ENCODE measurements around the gene KISS1R.
A peak's percentile ranks its signal among the peaks of the same experiment; 100 is the strongest.

The KISS1R gene

GRCh38 chr19:907183-907853 lies 9.8 kb upstream of the KISS1R start:
- no peaks in the 10 kb centered on the region for H3K27me3 ChIP-seq (ENCODE audit: control insufficient read depth, insufficient read depth, low read length)
- H3K9ac ChIP-seq (ENCODE audit: low read length), result no peak overlapping the region
- H3K36me3 ChIP-seq (ENCODE audit: control insufficient read depth, insufficient read depth, low read length), result no peaks in the 10 kb centered on the region
- no peak overlapping the region for H3K27ac ChIP-seq (ENCODE audit: low read depth, low read length)
- H3K4me3 ChIP-seq (ENCODE audit: low read length), result no peak overlapping the region
- H3K4me1 ChIP-seq (ENCODE audit: control insufficient read depth, insufficient read depth, low read length), result no peaks in the 10 kb centered on the region

GRCh38 chr19:911197-912033 lies 5.7 kb upstream of the KISS1R start:
- no peaks in the 10 kb centered on the region for H3K36me3 ChIP-seq (ENCODE audit: control insufficient read depth, insufficient read depth, low read length)
- H3K27ac ChIP-seq (ENCODE audit: low read depth, low read length), result no peak overlapping the region
- peak overlapping the region; percentile 8 for H3K4me3 ChIP-seq (ENCODE audit: low read length)
- H3K9ac ChIP-seq (ENCODE audit: low read length), result no peak overlapping the region
- H3K27me3 ChIP-seq (ENCODE audit: control insufficient read depth, insufficient read depth, low read length), result no peaks in the 10 kb centered on the region
- peaks cover 3% of the 10 kb centered on the region for H3K4me1 ChIP-seq (ENCODE audit: control insufficient read depth, insufficient read depth, low read length)

- H3K27ac ChIP-seq (ENCODE audit: low read depth, low read length), result peak overlapping the region; percentile 55
- H3K9ac ChIP-seq (ENCODE audit: low read length), result peak overlapping the region; percentile 90
- H3K4me1 ChIP-seq (ENCODE audit: control insufficient read depth, insufficient read depth, low read length), result peaks cover 3% of the 10 kb centered on the region
- peak overlapping the region; percentile 77 for H3K4me3 ChIP-seq (ENCODE audit: low read length)
- H3K27me3 ChIP-seq (ENCODE audit: control insufficient read depth, insufficient read depth, low read length), result peaks cover 5% of the 10 kb centered on the region
- H3K36me3 ChIP-seq (ENCODE audit: control insufficient read depth, insufficient read depth, low read length), result no peaks in the 10 kb centered on the region
Measured at GRCh38 chr19:912181-913079, 4.7 kb upstream of the KISS1R start.

GRCh38 chr19:913080-913748 lies 3.9 kb upstream of the KISS1R start, which contains the start of gene R3HDM4:
Gene R3HDM4, minus strand, starts transcription at chr19:913219. Its CDS starts 62 bp downstream, at chr19:913157.
- Histone ChIP-seq H3K4me1 (ENCODE audit: control insufficient read depth, insufficient read depth, low read length) (peaks cover 3% of the 10 kb centered on the region), H3K9ac (ENCODE audit: low read length) (peak within 1 kb of the TSS; percentile 91), H3K4me3 (ENCODE audit: low read length) (peak within 1 kb of the TSS; percentile 79), H3K27me3 (ENCODE audit: control insufficient read depth, insufficient read depth, low read length) (peaks cover 8% of the 10 kb centered on the region), H3K36me3 (ENCODE audit: control insufficient read depth, insufficient read depth, low read length) (no peaks in the 10 kb centered on the region), H3K27ac (ENCODE audit: low read depth, low read length) (peak within 1 kb of the TSS; percentile 79)

GRCh38 chr19:916645-917322 lies 349 bp upstream of the KISS1R start:
- Histone ChIP-seq H3K27ac (ENCODE audit: low read depth, low read length) (no peak overlapping the region), H3K9ac (ENCODE audit: low read length) (no peak overlapping the region), H3K4me3 (ENCODE audit: low read length) (peak overlapping the region; percentile 46), H3K27me3 (ENCODE audit: control insufficient read depth, insufficient read depth, low read length) (peaks cover 18% of the 10 kb centered on the region), H3K4me1 (ENCODE audit: control insufficient read depth, insufficient read depth, low read length) (peaks cover 3% of the 10 kb centered on the region), H3K36me3 (ENCODE audit: control insufficient read depth, insufficient read depth, low read length) (no peaks in the 10 kb centered on the region)

- Histone ChIP-seq H3K27me3 (ENCODE audit: control insufficient read depth, insufficient read depth, low read length) (peaks cover 18% of the 10 kb centered on the region), H3K36me3 (ENCODE audit: control insufficient read depth, insufficient read depth, low read length) (no peaks in the 10 kb centered on the region), H3K9ac (ENCODE audit: low read length) (no peak overlapping the region), H3K4me1 (ENCODE audit: control insufficient read depth, insufficient read depth, low read length) (peaks cover 3% of the 10 kb centered on the region), H3K4me3 (ENCODE audit: low read length) (no peak overlapping the region), H3K27ac (ENCODE audit: low read depth, low read length) (no peak overlapping the region)
Measured at GRCh38 chr19:918152-918437, 962 bp downstream of the KISS1R start.

- Histone ChIP-seq H3K9ac (ENCODE audit: low read length) (no peak overlapping the region), H3K4me1 (ENCODE audit: control insufficient read depth, insufficient read depth, low read length) (peaks cover 1% of the 10 kb centered on the region), H3K4me3 (ENCODE audit: low read length) (no peak overlapping the region), H3K36me3 (ENCODE audit: control insufficient read depth, insufficient read depth, low read length) (no peaks in the 10 kb centered on the region), H3K27me3 (ENCODE audit: control insufficient read depth, insufficient read depth, low read length) (peaks cover 18% of the 10 kb centered on the region), H3K27ac (ENCODE audit: low read depth, low read length) (no peak overlapping the region)
Measured at GRCh38 chr19:918481-919198, 1.5 kb downstream of the KISS1R start.

GRCh38 chr19:919199-920050 lies 2.3 kb downstream of the KISS1R start:
- peak overlapping the region; percentile 5 for H3K4me3 ChIP-seq (ENCODE audit: low read length)
- H3K9ac ChIP-seq (ENCODE audit: low read length), result no peak overlapping the region
- no peaks in the 10 kb centered on the region for H3K36me3 ChIP-seq (ENCODE audit: control insufficient read depth, insufficient read depth, low read length)
- no peaks in the 10 kb centered on the region for H3K4me1 ChIP-seq (ENCODE audit: control insufficient read depth, insufficient read depth, low read length)
- peaks cover 18% of the 10 kb centered on the region for H3K27me3 ChIP-seq (ENCODE audit: control insufficient read depth, insufficient read depth, low read length)
- no peak overlapping the region for H3K27ac ChIP-seq (ENCODE audit: low read depth, low read length)

GRCh38 chr19:920051-920864 lies 3.1 kb downstream of the KISS1R start:
- H3K9ac ChIP-seq (ENCODE audit: low read length), result no peak overlapping the region
- no peaks in the 10 kb centered on the region for H3K36me3 ChIP-seq (ENCODE audit: control insufficient read depth, insufficient read depth, low read length)
- H3K27me3 ChIP-seq (ENCODE audit: control insufficient read depth, insufficient read depth, low read length), result peaks cover 18% of the 10 kb centered on the region
- peak overlapping the region; percentile 30 for H3K4me3 ChIP-seq (ENCODE audit: low read length)
- no peaks in the 10 kb centered on the region for H3K4me1 ChIP-seq (ENCODE audit: control insufficient read depth, insufficient read depth, low read length)
- H3K27ac ChIP-seq (ENCODE audit: low read depth, low read length), result no peak overlapping the region

GRCh38 chr19:924553-925086 lies 7.5 kb downstream of the KISS1R start:
- Histone ChIP-seq H3K4me3 (ENCODE audit: low read length) (peak overlapping the region; percentile 87), H3K4me1 (ENCODE audit: control insufficient read depth, insufficient read depth, low read length) (no peaks in the 10 kb centered on the region), H3K27me3 (ENCODE audit: control insufficient read depth, insufficient read depth, low read length) (peaks cover 3% of the 10 kb centered on the region), H3K27ac (ENCODE audit: low read depth, low read length) (peak overlapping the region; percentile 79), H3K9ac (ENCODE audit: low read length) (no peak overlapping the region), H3K36me3 (ENCODE audit: control insufficient read depth, insufficient read depth, low read length) (no peaks in the 10 kb centered on the region)
